Adrenal gland (tissue), 5 donors: Measurements from ENCODE around the gene IGSF3.

Experiments used
- POLR2A ChIP-seq, 2 donors: fragments of 450-650 bp; IDR thresholded peaks; one replicate each; pipeline ENCODE4 v1.6.1; 2017; ENCODE audit warnings: antibody characterized with exemption in 2 of 2, mild to moderate bottlenecking in 2 of 2, moderate library complexity in 1 of 2
- TF ChIP-seq, protein P1 (sequence below), 6 experiments: fragments of 450-650 bp in 4 of 6; fragments of 200-600 bp in 2 of 6; sonication (generic) in 1 of 6; IDR thresholded peaks; 1 replicate in 5 of 6; 2 replicates in 1 of 6; pipeline versions ENCODE4 v1.5.1 to v1.8.0; 2016 to 2021; ENCODE audit warnings: antibody characterized with exemption in 6 of 6, mild to moderate bottlenecking in 2 of 6, moderate library complexity in 1 of 6
- donor health status: DM: no; HTN: no; CAD: no.

DNA sequence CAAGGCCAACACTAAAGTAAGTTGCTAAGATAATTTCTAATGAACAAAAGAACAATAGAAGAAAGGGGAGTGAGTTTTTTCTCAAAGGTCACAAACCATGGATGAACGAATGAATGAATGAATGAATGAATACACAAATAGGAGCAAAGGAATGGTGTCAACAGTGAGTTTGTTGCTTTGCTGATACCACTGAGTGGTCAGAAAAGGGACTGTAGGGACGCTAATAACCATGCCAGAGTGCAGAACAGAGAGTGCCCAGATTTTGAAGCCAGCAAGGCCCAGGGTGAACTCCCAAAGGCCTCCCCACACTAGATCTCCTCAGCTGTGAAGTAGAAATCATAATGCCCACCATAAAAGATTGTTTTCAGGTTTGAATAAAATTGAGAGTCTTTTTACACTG, 112.6 kb downstream of the IGSF3 start:
- TF ChIP-seq, protein P1, sequence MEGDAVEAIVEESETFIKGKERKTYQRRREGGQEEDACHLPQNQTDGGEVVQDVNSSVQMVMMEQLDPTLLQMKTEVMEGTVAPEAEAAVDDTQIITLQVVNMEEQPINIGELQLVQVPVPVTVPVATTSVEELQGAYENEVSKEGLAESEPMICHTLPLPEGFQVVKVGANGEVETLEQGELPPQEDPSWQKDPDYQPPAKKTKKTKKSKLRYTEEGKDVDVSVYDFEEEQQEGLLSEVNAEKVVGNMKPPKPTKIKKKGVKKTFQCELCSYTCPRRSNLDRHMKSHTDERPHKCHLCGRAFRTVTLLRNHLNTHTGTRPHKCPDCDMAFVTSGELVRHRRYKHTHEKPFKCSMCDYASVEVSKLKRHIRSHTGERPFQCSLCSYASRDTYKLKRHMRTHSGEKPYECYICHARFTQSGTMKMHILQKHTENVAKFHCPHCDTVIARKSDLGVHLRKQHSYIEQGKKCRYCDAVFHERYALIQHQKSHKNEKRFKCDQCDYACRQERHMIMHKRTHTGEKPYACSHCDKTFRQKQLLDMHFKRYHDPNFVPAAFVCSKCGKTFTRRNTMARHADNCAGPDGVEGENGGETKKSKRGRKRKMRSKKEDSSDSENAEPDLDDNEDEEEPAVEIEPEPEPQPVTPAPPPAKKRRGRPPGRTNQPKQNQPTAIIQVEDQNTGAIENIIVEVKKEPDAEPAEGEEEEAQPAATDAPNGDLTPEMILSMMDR (IDR thresholded peaks at IDR 0.05), result no peak
- no peak for TF ChIP-seq POLR2A (IDR thresholded peaks at IDR 0.05)
